NCI-H446 (cell line): ENCODE data around the gene SLC27A6.
"Not testable (repeated sequence)": the region's sequence is repeated elsewhere in the genome, so short reads cannot be mapped to it uniquely, and the experiment has no call there.

Experiments used
- DNase-seq, 2 experiments: peaks; one replicate each; lab custom pipeline; 2025; lab: John Stamatoyannopoulos, UW

Gene SLC27A6, protein sequence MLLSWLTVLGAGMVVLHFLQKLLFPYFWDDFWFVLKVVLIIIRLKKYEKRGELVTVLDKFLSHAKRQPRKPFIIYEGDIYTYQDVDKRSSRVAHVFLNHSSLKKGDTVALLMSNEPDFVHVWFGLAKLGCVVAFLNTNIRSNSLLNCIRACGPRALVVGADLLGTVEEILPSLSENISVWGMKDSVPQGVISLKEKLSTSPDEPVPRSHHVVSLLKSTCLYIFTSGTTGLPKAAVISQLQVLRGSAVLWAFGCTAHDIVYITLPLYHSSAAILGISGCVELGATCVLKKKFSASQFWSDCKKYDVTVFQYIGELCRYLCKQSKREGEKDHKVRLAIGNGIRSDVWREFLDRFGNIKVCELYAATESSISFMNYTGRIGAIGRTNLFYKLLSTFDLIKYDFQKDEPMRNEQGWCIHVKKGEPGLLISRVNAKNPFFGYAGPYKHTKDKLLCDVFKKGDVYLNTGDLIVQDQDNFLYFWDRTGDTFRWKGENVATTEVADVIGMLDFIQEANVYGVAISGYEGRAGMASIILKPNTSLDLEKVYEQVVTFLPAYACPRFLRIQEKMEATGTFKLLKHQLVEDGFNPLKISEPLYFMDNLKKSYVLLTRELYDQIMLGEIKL

DNA sequence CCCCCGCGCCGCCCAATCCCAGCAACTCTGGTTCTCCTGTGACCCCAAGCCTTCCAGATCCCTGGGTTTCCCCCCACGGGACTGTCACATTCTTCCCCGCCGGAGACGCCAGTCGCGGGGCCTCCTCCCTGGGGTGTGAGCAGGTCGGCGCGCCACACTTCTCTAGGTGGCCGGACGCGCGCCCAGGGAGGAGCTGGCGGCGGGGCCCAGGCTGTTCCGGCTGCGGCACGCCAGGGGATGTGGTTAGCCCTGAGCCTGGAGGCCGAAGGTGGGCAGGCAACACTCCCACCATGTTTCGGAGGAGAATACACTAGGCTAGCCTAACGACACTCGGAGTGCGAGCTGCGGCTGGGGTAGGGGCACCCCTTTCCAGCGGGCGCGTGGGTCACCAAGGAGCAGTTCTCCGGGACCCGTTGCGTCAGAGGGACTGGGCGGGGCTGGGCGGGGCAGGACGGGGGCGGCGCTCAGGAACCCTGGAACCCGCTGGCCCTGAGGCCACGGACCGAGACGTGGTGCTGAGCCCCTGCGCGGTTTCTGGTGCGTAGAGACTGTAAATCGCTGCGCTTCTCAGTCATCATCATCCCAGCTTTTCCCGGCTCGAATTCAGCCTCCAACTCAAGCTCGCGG lies at the start of gene SLC27A6:
Gene SLC27A6 (plus strand): TSS at position 478 of the 627 bp plus-strand sequence. CDS start 650 bp downstream, outside the sequence.
- DNase-seq = no peak

DNA sequence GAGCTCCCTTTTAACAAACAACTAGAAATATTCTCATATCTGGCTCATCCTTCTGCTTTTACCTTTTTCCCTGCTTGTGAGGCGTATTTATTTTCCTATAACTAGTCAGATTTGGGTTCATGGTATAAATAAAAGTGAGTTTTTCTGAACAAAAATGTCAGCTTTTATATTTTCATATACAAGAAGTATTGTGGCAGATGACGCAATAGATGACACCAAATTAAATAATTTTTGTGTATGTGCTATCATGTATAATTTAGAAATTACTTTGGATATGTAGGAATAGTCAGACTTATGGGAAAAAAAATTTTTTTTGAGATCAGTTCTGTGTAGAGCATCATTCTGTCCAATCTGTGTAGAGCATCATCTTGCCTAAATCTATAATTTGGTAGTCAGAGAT lies 45.7 kb upstream of the SLC27A6 start:
- DNase-seq = no peak

DNA sequence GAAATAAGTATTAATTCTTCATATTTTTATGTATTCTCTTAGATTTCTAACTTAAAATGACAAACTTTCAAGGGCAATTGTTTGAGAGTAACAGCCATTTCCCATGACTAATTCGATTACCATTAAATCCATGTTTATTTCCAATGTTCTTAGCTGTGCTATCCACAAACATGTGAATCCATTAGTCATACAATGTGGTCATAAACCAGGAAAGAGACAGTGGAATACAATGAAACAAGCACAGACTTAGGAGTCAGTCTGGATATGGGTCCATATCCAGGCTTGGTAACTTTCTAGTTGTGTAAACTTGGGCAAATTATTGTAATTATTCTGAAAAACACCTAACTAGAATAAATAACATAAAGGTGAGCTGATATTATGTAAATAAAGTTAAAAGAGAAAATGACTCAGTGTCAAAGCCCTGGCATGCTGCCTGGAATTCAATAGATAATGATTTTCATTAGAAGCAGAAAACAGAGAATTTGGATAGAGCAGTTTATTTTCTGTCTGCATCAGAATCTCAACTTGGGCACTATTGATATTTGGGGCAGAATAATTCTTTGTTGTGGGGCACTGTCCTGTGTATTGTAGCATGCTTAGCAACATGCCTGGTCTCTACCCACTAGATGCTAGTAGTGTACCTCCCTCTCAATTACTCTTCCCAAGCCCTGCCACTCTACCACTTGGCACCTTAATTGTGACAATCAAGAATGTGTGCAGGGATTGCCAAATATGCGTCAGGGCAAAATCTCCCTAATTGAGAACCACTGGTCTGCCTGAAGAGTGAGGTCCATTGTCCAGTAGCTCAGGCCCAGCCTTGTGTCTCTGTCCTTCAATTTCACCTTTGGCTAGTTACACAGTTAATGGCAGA lies 44.7 kb upstream of the SLC27A6 start:
- no peak for DNase-seq

DNA sequence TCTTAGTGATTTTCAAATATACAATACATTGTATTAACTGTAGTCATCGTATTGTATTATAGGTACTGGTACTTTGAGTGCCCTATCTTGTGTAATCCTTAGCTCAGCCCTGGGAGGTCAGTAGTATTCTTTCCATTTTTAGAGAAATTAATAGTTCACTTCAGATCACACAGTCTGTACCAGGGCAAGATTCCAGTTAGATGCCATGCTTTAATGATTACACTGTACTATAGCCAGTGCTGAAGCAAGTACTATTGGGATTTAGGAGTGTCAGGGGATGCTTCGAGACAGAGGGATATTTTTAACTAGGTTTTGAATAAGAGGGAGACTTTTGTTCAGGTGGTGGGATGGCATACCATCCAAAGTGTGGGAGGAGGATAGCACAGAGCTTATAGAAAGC lies 41.0 kb upstream of the SLC27A6 start:
- DNase-seq = no peak

DNA sequence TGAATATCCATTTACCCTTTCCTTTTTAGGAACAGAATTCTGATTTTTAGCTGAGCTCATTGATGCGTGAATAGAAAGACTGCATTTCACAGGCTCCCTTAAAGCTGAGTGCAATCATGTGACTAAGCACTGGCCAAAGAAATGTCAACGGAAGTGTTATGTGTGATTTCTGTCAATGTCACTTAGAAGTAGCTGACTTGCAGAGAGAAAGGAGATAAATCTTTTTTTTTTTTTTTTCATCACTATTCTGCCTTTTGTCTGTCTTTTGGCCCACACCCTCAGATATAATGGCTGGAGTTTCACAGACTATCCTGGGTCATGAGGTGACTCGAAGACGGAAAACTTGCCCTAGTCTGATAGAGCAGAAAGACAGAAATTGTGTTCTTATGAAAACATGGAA lies 39.3 kb upstream of the SLC27A6 start:
- no peak for DNase-seq

DNA sequence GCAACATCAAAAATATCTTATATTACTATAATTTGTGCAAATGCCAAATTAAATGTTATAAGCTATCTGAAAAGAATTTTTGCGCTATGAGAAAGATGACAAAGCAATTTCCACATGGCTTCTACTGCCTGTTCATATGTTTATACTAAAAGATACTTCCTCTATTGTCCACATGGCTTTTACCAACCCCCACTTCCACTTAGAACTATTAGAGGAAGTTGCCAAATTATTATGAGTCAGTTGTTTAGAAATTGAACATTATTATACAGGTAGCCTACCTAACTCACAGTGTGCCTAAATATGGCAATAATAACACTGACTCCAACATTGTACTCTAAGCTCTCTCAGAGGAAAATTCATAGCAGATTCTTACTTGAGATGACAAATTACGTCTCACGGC lies 37.6 kb upstream of the SLC27A6 start:
- no peak for DNase-seq

DNA sequence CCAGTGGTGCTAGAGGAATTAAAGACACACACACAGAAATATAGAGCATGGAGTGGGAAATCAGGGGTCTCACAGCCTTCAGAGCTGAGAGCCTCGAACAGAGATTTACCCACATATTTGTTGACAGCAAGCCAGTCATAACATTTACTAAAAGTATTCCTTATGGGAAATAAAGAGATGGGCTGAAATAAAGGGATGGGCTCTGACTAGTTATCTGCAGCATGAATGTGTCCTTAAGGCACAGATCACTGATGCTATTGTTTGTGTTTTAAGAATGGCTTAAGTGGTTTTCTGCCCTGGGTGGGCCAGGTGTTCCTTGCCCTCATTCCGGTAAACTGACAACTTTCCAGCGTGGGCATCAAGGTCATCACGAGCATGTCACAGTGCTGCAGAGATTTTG lies 33.1 kb upstream of the SLC27A6 start:
- DNase-seq = not testable (repeated sequence)

DNA sequence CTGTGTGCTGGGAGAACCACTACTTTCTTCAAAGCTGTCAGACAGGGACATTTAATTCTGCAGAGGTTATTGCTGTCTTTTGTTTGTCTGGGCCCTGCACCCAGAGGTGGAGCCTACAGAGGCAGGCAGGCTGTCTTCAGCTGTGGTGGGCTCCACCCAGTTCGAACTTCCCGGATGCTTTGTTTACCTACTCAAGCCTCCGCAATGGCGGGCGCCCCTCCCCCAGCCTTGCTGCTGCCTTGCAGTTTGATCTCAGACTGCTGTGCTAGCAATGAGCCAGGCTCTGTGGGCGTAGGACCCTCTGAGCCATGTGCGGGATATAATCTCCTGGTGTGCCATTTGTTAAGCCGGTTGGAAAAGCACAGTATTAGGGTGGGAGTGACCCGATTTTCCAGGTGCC lies 22.2 kb upstream of the SLC27A6 start:
- not testable (repeated sequence) for DNase-seq

DNA sequence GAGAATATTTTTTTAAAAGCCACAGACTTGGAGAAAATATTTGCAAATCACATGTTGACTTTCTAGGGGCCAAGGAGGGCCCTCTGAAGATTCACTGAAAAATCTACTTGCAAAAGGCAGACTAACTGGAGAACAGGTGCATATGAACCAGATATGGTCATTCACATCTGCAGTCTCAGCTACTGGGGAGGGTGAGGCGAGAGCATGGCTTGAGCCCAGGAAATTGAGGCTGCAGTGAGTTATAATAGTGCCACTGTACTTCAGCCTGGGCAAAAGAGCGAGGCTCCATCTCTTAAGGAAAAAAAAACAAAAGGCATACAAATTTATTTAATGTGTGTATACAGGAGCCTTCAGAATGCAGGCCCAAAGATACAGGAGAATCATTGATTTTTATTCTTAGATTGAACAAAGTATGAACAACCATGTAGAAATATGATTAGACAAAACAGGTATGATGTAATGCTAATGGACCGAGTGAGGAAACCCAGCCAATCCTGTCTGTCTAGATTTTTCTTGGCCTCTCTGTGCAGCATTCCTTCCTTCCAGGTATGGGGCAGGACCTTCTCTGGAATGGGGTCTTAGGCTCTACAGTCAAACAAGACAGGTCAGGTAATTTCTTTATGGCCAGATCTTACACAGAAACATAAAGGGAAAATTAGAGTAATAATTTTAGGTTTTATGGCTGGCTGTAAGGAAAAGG lies 15.3 kb upstream of the SLC27A6 start:
- DNase-seq = no peak

DNA sequence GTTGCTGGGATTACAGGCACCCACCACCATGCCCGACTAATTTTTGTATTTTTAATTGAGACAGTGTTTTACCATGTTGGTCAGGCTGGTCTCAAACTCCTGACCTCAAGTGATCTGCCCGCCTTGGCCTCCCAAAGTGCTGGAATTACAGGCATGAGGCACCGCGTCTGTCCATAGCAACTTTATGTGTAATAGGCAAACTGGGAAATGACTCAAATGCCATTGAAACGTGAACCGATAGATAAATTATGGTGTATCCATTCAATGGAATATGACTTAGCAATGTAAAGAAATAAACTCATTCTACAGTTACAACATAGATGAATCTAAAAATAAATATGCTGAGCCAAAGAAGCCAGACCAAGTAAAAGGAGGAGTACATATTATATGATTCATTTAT lies 14.0 kb upstream of the SLC27A6 start:
- DNase-seq = not testable (repeated sequence)

DNA sequence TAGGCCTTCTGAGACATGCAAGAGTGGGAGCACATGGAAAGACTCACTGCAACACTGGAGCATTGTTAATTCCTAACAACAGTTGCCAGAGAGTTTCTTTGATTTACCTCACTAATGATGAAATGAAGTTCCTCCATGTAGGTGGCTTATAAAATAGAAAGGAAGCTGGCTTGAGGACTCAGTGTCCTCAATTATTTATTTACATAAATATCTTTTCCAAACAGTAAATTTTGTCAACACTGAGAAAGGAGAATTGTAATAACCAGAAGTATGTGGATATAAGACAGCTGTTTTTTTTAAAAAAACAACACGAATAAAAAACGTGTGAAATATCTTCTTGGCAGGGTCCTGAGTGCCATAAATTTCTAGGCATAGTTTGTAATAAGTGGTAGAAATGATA lies 9.1 kb upstream of the SLC27A6 start:
- no peak for DNase-seq

DNA sequence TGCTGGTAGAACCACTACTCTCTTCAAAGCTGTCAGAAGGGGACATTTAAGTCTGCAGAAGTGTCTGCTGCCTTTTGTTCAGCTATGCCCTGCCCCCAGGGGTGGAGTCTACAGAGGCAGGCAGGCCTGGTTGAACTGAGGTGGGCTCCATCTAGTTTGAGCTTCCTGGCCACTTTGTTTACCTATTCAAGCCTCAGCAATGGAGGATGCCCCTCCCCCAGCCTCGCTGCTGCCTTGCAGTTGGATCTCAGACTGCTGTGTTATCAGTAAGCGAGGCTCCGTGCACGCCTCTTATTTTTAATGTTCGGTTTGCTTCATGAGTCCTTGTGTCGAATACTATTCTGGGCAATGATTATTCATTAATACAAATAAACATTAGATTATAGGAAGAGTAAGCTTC lies 3.1 kb upstream of the SLC27A6 start:
- no peak for DNase-seq

DNA sequence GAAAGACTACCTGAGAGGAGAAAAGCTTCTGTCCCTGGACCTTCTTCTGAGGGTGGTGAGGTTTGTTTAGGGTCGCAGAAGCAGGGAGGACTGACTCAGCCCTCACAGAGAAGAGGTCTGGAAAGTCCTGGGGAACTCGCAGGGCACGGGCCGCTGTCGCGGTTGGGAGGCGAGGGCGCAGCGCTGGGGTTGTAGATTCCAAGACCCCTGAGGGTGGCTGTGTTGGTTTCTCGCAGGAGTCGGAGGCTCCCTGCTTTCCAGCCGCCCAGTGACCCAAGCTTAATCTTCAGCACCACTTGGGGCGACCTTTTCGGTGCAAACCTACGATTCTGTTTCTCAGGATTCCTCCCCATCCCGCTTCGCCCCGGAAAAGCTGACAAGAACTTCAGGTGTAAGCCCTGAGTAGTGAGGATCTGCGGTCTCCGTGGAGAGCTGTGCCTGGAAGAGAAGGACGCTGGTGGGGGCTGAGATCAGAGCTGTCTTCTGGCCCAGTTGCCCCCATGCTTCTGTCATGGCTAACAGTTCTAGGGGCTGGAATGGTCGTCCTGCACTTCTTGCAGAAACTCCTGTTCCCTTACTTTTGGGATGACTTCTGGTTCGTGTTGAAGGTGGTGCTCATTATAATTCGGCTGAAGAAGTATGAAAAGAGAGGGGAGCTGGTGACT lies 482 bp downstream of the SLC27A6 start:
- DNase-seq = no peak

DNA sequence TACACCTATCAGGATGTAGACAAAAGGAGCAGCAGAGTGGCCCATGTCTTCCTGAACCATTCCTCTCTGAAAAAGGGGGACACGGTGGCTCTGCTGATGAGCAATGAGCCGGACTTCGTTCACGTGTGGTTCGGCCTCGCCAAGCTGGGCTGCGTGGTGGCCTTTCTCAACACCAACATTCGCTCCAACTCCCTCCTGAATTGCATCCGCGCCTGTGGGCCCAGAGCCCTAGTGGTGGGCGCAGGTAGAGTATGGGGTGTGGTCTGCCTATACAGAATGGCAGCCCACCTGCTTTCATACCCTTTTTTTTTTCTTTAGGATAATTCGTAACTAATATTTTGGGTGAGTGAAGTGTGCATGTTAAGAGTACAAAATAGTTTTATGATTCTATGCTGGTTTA lies 1.1 kb downstream of the SLC27A6 start:
- DNase-seq = no peak

DNA sequence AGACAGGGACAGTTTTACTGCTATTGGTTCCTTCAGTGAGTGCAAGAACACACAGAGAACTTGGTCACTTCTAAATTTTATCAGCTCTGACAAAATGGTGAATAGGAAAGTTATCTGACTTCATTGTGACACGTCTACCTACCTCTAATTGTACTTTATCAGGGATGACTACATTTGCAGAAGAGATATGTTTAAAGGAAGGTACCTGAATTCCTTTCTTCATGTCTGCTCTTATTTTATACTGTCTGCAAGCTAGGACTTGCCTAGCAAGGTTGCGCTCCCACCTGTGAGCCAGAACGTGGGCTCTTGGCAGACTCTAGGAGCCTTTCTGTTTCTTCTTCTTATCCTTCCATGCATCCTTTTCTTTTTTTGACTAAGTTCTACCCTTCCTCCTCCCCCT lies 1.6 kb downstream of the SLC27A6 start:
- no peak for DNase-seq

DNA sequence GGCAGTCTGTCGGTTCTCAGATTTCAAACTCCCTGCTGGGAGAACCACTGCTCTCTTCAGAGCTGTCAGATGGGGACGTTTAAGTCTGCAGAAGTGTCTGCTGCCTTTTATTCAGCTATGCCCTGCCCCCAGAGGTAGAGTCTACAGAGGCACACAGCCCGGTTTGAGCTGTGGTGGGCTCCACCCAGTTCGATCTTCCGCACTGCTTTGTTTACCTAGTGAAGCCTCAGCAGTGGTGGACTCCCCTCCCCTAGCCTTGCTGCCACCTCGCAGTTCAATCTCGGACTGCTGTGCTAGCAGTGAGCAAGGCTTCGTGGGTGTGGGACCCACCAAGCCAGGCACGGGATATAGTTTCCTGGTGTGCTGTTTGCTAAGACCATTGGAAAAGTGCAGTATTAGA lies 8.0 kb downstream of the SLC27A6 start:
- no peak for DNase-seq

DNA sequence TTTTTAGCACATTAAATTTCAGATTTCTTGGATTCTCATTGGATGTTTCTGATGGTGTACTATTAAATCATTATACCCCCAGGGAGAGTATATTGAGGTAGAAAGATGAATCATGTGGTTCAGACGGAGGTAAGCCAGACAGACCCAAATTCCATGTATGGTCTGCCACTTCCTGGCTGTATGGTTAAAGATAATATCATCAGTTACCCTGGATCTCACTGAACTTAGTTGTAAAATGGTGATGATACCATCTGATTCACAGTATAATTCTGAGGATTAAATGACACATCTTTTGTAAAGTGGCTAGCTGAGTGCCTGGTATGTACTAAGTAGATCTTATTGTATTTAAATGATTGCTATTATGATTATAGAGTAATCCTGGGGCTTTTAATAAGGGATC lies 9.3 kb downstream of the SLC27A6 start:
- no peak for DNase-seq

DNA sequence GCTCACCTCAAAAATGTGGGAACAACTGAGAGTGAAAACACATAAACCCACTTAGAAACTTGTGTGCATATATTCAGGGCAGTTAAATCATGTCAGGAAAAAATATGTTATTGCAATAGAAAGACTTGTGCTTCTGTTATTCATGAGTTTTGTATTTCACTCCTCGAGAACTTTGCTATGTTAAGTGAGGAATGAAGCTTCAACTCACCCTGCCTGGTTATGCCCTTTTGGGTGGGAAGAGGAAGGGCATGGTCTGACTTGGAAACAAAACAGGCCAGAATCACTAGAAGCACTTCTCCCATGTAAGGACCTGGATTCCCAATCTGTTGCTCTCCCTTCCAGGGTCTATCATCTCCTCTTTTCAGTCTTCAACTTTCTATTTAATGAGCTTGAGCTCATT lies 14.5 kb downstream of the SLC27A6 start:
- DNase-seq = no peak

DNA sequence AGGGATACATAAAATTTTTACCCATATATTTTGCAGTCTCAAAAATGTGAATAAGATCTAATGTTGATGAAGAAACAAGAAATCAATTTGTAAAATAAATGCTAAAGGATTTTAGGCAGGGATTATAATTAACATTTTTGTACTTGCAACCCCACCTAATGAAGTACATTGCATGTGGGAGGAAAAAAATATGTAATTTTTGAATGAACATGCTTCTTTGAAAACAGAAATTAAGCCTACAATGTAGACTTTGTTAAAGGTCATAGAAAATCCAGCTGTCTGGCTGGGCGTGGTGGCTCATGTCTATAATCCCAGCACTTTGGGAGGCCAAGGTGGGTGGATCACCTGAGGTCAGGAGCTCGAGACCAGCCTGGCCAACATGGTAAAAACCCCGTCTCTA lies 15.6 kb downstream of the SLC27A6 start:
- no peak for DNase-seq

DNA sequence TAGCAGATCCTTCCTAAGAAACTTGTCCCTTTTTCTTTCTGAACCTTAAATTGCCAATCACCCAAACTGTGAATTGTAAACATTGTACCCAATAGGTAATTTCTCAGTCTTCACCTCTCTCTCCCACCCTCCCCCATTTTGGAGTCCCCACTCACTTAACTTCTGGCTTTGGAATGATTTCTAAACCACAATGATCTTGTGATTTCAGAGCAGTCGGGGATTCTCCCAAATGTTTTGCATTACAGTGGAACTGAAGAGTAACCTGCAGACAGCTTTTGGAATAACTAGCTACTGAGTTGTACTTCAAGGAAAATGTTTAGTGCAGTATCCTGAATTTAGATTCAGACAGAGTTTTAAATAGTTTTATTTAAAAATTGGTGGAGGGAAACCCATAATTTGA lies 19.2 kb downstream of the SLC27A6 start:
- DNase-seq = no peak

DNA sequence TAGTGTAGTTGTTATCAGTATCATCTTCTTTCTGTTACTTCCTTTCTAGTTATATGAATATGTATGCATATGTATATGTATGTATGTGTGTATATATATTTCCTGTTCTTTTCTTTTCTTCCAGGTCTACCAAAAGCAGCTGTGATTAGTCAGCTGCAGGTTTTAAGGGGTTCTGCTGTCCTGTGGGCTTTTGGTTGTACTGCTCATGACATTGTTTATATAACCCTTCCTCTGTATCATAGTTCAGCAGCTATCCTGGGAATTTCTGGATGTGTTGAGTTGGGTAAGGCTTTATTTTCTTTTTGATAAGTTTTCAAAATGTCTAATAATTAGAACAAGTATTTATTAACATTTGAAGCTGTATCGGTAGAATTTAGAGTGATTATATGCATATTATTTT lies 23.2 kb downstream of the SLC27A6 start:
- DNase-seq = no peak
